ENCODE measurements around the gene C19orf12.

C19orf12 gene

GRCh38 chr19:29714953-29715700, at the start of gene C19orf12:
TSS of gene C19orf12 (minus strand) at chr19:29715261. CDS start at chr19:29708413, 6,848 bp downstream.
- DNase-seq = no peak

GRCh38 chr19:29764361-29764760, 49.3 kb upstream of the C19orf12 start:
- no peak for DNase-seq

- no peak for DNase-seq
These were observed 48.1 kb upstream of the C19orf12 start for GRCh38 chr19:29763196-29763595.

- no peak for DNase-seq
These were observed 46.6 kb upstream of the C19orf12 start for GRCh38 chr19:29761575-29762232.

GRCh38 chr19:29760752-29761502, 45.9 kb upstream of the C19orf12 start:
- DNase-seq = no peak

GRCh38 chr19:29759359-29759758, 44.3 kb upstream of the C19orf12 start:
- DNase-seq = no peak

GRCh38 chr19:29758863-29759262, 43.8 kb upstream of the C19orf12 start:
- DNase-seq = no peak

GRCh38 chr19:29757551-29757950, 42.5 kb upstream of the C19orf12 start:
- DNase-seq = no peak

- no peak for DNase-seq
These were observed 38.9 kb upstream of the C19orf12 start for GRCh38 chr19:29753934-29754305.

- DNase-seq = no peak
These were observed 38.3 kb upstream of the C19orf12 start for GRCh38 chr19:29753190-29753933.

GRCh38 chr19:29752450-29753025, 37.5 kb upstream of the C19orf12 start:
- no peak for DNase-seq

GRCh38 chr19:29751932-29752331, 36.9 kb upstream of the C19orf12 start:
- DNase-seq = no peak

GRCh38 chr19:29750001-29750400, 34.9 kb upstream of the C19orf12 start:
- DNase-seq = no peak

GRCh38 chr19:29748996-29749849, 34.2 kb upstream of the C19orf12 start:
- DNase-seq = no peak

- no peak for DNase-seq
These were observed 30.2 kb upstream of the C19orf12 start for GRCh38 chr19:29745253-29745652.

GRCh38 chr19:29743681-29744080, 28.6 kb upstream of the C19orf12 start:
- DNase-seq = no peak

GRCh38 chr19:29741776-29742175, 26.7 kb upstream of the C19orf12 start:
- no peak for DNase-seq

GRCh38 chr19:29741226-29741625, 26.2 kb upstream of the C19orf12 start:
- DNase-seq = no peak

- DNase-seq = no peak
These were observed 22.5 kb upstream of the C19orf12 start for GRCh38 chr19:29737461-29738000.

- DNase-seq = no peak
These were observed 20.8 kb upstream of the C19orf12 start for GRCh38 chr19:29735829-29736228.

- DNase-seq = no peak
These were observed 16.3 kb upstream of the C19orf12 start for GRCh38 chr19:29731331-29731850.

All from GF-D8 (cell line).